D721Med (cell line): ENCODE results near the gene FLYWCH1.
"Not testable (repeated sequence)": the region's sequence is repeated elsewhere in the genome, so short reads cannot be mapped to it uniquely, and the experiment has no call there.

Source experiments
- DNase-seq: peaks from one replicate; pipeline ENCODE4 v3.0.0; 2011; ENCODE audit warnings: low spot score; ENCODE audit not compliant: insufficient read length
- FAIRE-seq: peaks from 2 replicates; lab custom pipeline; 2011; peaks lifted over from hg19 to GRCh38; lab: Jason Lieb, UNC
- CTCF ChIP-seq: IDR thresholded peaks from 2 replicates; pipeline ENCODE4 v1.5.1; 2012; ENCODE audit warnings: mild to moderate bottlenecking, control low read depth; ENCODE audit not compliant: insufficient read depth; ENCODE audit errors: missing control alignments

Gene FLYWCH1

GRCh38 chr16:2937170-2937569 lies 25.4 kb downstream of the FLYWCH1 start:
- DNase-seq = no peak
- TF ChIP-seq CTCF = no peak
- no peak for FAIRE-seq

GRCh38 chr16:2938206-2938605 lies 26.5 kb downstream of the FLYWCH1 start:
- no peak for TF ChIP-seq CTCF
- no peak for DNase-seq
- no peak for FAIRE-seq

GRCh38 chr16:2939968-2940367 lies 28.2 kb downstream of the FLYWCH1 start:
- DNase-seq (no peak), FAIRE-seq (no peak)

GRCh38 chr16:2942045-2942444 lies 30.3 kb downstream of the FLYWCH1 start:
- DNase-seq (no peak), FAIRE-seq (no peak)
- no peak for TF ChIP-seq CTCF

More at GRCh38 chr16:2939968-2940367, 28.2 kb downstream of the FLYWCH1 start:
- TF ChIP-seq CTCF = no peak

GRCh38 chr16:2943716-2944115 lies 32.0 kb downstream of the FLYWCH1 start:
- not testable (repeated sequence) for DNase-seq, FAIRE-seq

GRCh38 chr16:2946649-2947048 lies 34.9 kb downstream of the FLYWCH1 start:
- FAIRE-seq (no peak), DNase-seq (no peak)
- TF ChIP-seq CTCF = no peak

GRCh38 chr16:2948807-2949704 lies 37.3 kb downstream of the FLYWCH1 start:
- FAIRE-seq = no peak
- no peak for TF ChIP-seq CTCF
- DNase-seq = no peak
